SKM-1 (cell line): ENCODE measurements around the gene PTPRB.

Experiments used
- DNase-seq: peaks from one replicate; lab custom pipeline; 2025; ENCODE audit not compliant: unreplicated experiment; lab: John Stamatoyannopoulos, UW

The PTPRB gene

GRCh38 chr12:70644861-70645260 is 7.6 kb upstream of the PTPRB start:
- no peak for DNase-seq

- no peak for DNase-seq
Measured at GRCh38 chr12:70643939-70644338, 6.7 kb upstream of the PTPRB start.

GRCh38 chr12:70641691-70642090 is 4.5 kb upstream of the PTPRB start:
- no peak for DNase-seq

- no peak for DNase-seq
Measured at GRCh38 chr12:70640901-70641300, 3.7 kb upstream of the PTPRB start.

GRCh38 chr12:70639535-70639934 is 2.3 kb upstream of the PTPRB start:
- DNase-seq = no peak

- no peak for DNase-seq
Measured at GRCh38 chr12:70638639-70639360, 1.6 kb upstream of the PTPRB start.

- no peak for DNase-seq
Measured at GRCh38 chr12:70635755-70636154, 1.5 kb downstream of the PTPRB start.

GRCh38 chr12:70628701-70629480 is 8.3 kb downstream of the PTPRB start:
- no peak for DNase-seq

- no peak for DNase-seq
Measured at GRCh38 chr12:70627677-70628076, 9.6 kb downstream of the PTPRB start.

- DNase-seq = no peak
Measured at GRCh38 chr12:70626180-70626579, 11.0 kb downstream of the PTPRB start.

- DNase-seq = no peak
Measured at GRCh38 chr12:70619471-70620152, 17.6 kb downstream of the PTPRB start.

GRCh38 chr12:70618371-70618770 is 18.9 kb downstream of the PTPRB start:
- DNase-seq = no peak

- no peak for DNase-seq
Measured at GRCh38 chr12:70617450-70617849, 19.8 kb downstream of the PTPRB start.

GRCh38 chr12:70615174-70615866 is 21.9 kb downstream of the PTPRB start:
- no peak for DNase-seq

- DNase-seq = peak; percentile 1
Measured at GRCh38 chr12:70609739-70610491, 27.3 kb downstream of the PTPRB start.

GRCh38 chr12:70609203-70609602 is 28.0 kb downstream of the PTPRB start:
- DNase-seq = no peak

- DNase-seq = no peak
Measured at GRCh38 chr12:70608184-70608583, 29.0 kb downstream of the PTPRB start.

GRCh38 chr12:70607107-70607506 is 30.1 kb downstream of the PTPRB start:
- DNase-seq = no peak

GRCh38 chr12:70605976-70606375 is 31.3 kb downstream of the PTPRB start:
- DNase-seq = no peak

- DNase-seq = no peak
Measured at GRCh38 chr12:70604662-70605061, 32.6 kb downstream of the PTPRB start.

GRCh38 chr12:70603044-70603443 is 34.2 kb downstream of the PTPRB start:
- no peak for DNase-seq
